Endothelial cell of umbilical vein (primary cell): ENCODE data around the gene CLSTN2. TPM values are rescaled to one million over a fixed set of nuclear protein-coding genes. Genes with fewer than 3 reads are reported as not detected.

Source experiments
- BruUV-seq: library from RNA; stranded (reverse); fragments of 400-500 nt; replicated peaks from 2 replicates; lab custom pipeline; 2021; lab: Mats Ljungman, UMichigan
- CTCF ChIA-PET: fragments of 300-600, 350-600 bp; sonication (Branson Sonifier 250); formaldehyde crosslinking; loops from one replicate; lab custom pipeline; 2021; ENCODE audit warnings: antibody characterized with exemption, inconsistent platforms; lab: Charles Lee
- POLR2A ChIA-PET: fragments of 300-600, 350-600 bp; sonication (Branson Sonifier 250); formaldehyde crosslinking; loops from one replicate; lab custom pipeline; 2021; ENCODE audit warnings: antibody characterized with exemption, inconsistent platforms; lab: Charles Lee
- DNase-seq: peaks from one replicate; pipeline ENCODE4 v3.0.0-alpha.2; 2011; ENCODE audit warnings: low read depth, low spot score
- FAIRE-seq: peaks from 2 replicates; lab custom pipeline; 2011; peaks lifted over from hg19 to GRCh38; lab: Jason Lieb, UNC
- H2AFZ ChIP-seq: 2 replicates; pipeline ENCODE4 v1.6.0; 2012; ENCODE audit warnings: low read depth, low read length, control low read depth, inconsistent platforms
- H3K27ac ChIP-seq: 2 replicates; pipeline ENCODE4 v1.5.1; 2011; ENCODE audit warnings: low read depth, mild to moderate bottlenecking, control low read depth, low read length, moderate library complexity; ENCODE audit not compliant: insufficient read depth
- H3K27me3 ChIP-seq, 2 experiments: 2 replicates each; pipeline versions ENCODE4 v1.6.0 to v1.6.1; 2011; ENCODE audit warnings: low read length in 2 of 2, mixed read lengths in 1 of 2; ENCODE audit not compliant: control insufficient read depth in 2 of 2, insufficient read depth in 2 of 2
- H3K36me3 ChIP-seq, 2 experiments: 2 replicates in 1 of 2; 3 replicates in 1 of 2; pipeline ENCODE4 v1.5.1; 2011; ENCODE audit warnings: low read length in 2 of 2, mild to moderate bottlenecking in 1 of 2, moderate library complexity in 1 of 2; ENCODE audit not compliant: control insufficient read depth in 2 of 2, insufficient read depth in 2 of 2; ENCODE audit errors: extremely low read depth in 1 of 2
- H3K4me1 ChIP-seq: 3 replicates; pipeline ENCODE4 v1.5.1; 2011; ENCODE audit warnings: mild to moderate bottlenecking, low read length; ENCODE audit not compliant: control insufficient read depth, insufficient read depth; ENCODE audit errors: extremely low read depth
- H3K4me2 ChIP-seq: 2 replicates; pipeline ENCODE4 v1.6.1; 2011; ENCODE audit warnings: low read length, control low read depth, mixed read lengths; ENCODE audit not compliant: insufficient read depth
- H3K4me3 ChIP-seq, 3 experiments: fragments of 200-600 bp in 1 of 3; sonication (generic), shearing (Covaris generic) in 1 of 3; replicated peaks in 1 of 3; 2 replicates each; pipeline ENCODE4 v1.5.1; 2011 to 2016; ENCODE audit warnings: control low read depth in 3 of 3, low read length in 3 of 3, mild to moderate bottlenecking in 2 of 3, inconsistent platforms in 1 of 3, low read depth in 1 of 3, moderate library complexity in 1 of 3; ENCODE audit not compliant: insufficient read depth in 1 of 3
- H3K79me2 ChIP-seq: 2 replicates; pipeline ENCODE4 v1.6.0; 2012; ENCODE audit warnings: low read length, inconsistent platforms; ENCODE audit not compliant: control insufficient read depth, insufficient read depth
- H3K9ac ChIP-seq: replicated peaks from 2 replicates; pipeline ENCODE3; 2011; ENCODE audit warnings: low read length, control low read depth; ENCODE audit not compliant: insufficient read depth; ENCODE audit errors: extremely low read depth
- H3K9me1 ChIP-seq: replicated peaks from 3 replicates; pipeline ENCODE4 v1.6.0; 2011; ENCODE audit warnings: mild to moderate bottlenecking, low read length; ENCODE audit not compliant: control insufficient read depth, insufficient read depth; ENCODE audit errors: extremely low read depth
- H3K9me3 ChIP-seq: replicated peaks from 2 replicates; pipeline ENCODE4 v1.5.1; 2012; ENCODE audit warnings: low read length, inconsistent platforms; ENCODE audit not compliant: control insufficient read depth, insufficient read depth
- H4K20me1 ChIP-seq: replicated peaks from 2 replicates; pipeline ENCODE3; 2011; ENCODE audit warnings: mild to moderate bottlenecking, low read length; ENCODE audit not compliant: control insufficient read depth, insufficient read depth; ENCODE audit errors: extremely low read depth
- CTCF ChIP-seq, 2 donors: IDR thresholded peaks; 1 replicate in 1 of 2; 2 replicates in 1 of 2; pipeline ENCODE4 v1.5.1; 2011; ENCODE audit warnings: low read length in 2 of 2, mild to moderate bottlenecking in 2 of 2, moderate library complexity in 2 of 2, control low read depth in 1 of 2, inconsistent platforms in 1 of 2, low read depth in 1 of 2; ENCODE audit not compliant: insufficient read depth in 1 of 2; ENCODE audit errors: extremely low read depth in 1 of 2
- EZH2 ChIP-seq: IDR thresholded peaks from 2 replicates; pipeline ENCODE4 v1.6.1; 2012; ENCODE audit warnings: borderline replicate concordance, low read depth, mild to moderate bottlenecking, moderate library complexity, low read length, inconsistent platforms; ENCODE audit not compliant: severe bottlenecking
- FOS ChIP-seq: IDR thresholded peaks from 2 replicates; pipeline ENCODE4 v1.6.1; 2011; ENCODE audit warnings: mild to moderate bottlenecking, low read length, moderate library complexity, borderline replicate concordance; ENCODE audit not compliant: insufficient read depth
- GATA2 ChIP-seq: IDR thresholded peaks from 2 replicates; pipeline ENCODE4 v1.7.0; 2011; ENCODE audit warnings: low read depth, mild to moderate bottlenecking, moderate library complexity, mixed read lengths, low read length; ENCODE audit not compliant: insufficient read length, insufficient read depth
- JUN ChIP-seq: IDR thresholded peaks from 2 replicates; pipeline ENCODE4 v1.6.1; 2011; ENCODE audit warnings: borderline replicate concordance, low read depth; ENCODE audit not compliant: insufficient read length, insufficient read depth
- MAX ChIP-seq: IDR thresholded peaks from 2 replicates; pipeline ENCODE4 v1.6.1; 2011; ENCODE audit not compliant: insufficient read depth, insufficient read length
- MYC ChIP-seq: IDR thresholded peaks from one replicate; pipeline ENCODE4 v1.6.1; 2011; ENCODE audit warnings: mild to moderate bottlenecking, low read depth, low read length
- POLR2A ChIP-seq: IDR thresholded peaks from 2 replicates; pipeline ENCODE4 v1.6.1; 2012; ENCODE audit warnings: low read depth, mild to moderate bottlenecking, control low read depth, low read length
- POLR2AphosphoS5 ChIP-seq: IDR thresholded peaks from 2 replicates; pipeline ENCODE4 v1.6.1; 2012; ENCODE audit warnings: low read depth, mild to moderate bottlenecking, control low read depth, low read length, moderate library complexity; ENCODE audit not compliant: insufficient read depth
- dilution Hi-C: fragments of 300-500 bp; cut with MboI; formaldehyde crosslinking; loops from one replicate; pipeline ENCODE4 v1.15.0; 2019; ENCODE audit warnings: low sequenced_read_pairs; ENCODE audit not compliant: extremely low pct_ligation_motif_present
- intact Hi-C: fragments of 100-400 bp; cut with micrococcal nuclease; formaldehyde crosslinking; loops from one replicate; pipeline ENCODE4 v1.10.0; 2022
- polyA plus RNA-seq, 4 experiments: library from polyadenylated mRNA; depleted of rRNA in 3 of 4; stranded (reverse) in 3 of 4; unstranded in 1 of 4; fragments of >200 nt; gene quantifications; 2 replicates each; pipeline versions ENCODE4 v1.2.1 to v1.2.3, GENCODE V29; 2011 to 2012; ENCODE audit warnings: missing spikeins in 1 of 4
- total RNA-seq: library from RNA; stranded (reverse); gene quantifications from 2 replicates; pipeline ENCODE4 v1.2.3, GENCODE V29; 2021

CLSTN2 gene
- total and polyA plus RNA-seq, 2 donors (not counting 3 experiments of a cell fraction or from before 2014, with no cell fraction given), result 0.26 to 0.38 TPM

DNA sequence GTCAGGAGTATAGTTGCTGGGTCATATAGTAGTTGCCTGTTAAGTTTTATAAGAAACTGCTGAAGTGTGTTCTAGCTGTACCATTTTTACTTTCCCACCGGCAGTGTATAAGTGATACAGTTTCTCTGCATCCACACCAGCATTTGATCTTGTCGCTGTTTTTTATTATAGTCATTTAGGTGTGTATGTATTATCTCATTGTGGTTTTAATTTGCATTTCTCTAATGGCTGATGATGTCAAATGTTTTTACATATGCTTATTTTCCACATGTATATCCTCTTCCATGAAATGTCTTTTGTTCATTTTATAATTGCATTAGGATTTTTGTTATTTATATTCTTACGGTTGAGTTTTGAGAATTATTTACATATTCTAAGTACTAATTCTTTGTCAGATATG lies 254.3 kb downstream of the CLSTN2 start:
- H2AFZ ChIP-seq, result no peak overlapping the region
- H3K27me3 ChIP-seq, result no peaks in the 10 kb centered on the region
- no peak overlapping the region for H3K4me3 ChIP-seq
- DNase-seq (no peak), FAIRE-seq (no peak)
- no peak overlapping the region for H3K9ac ChIP-seq
- no peaks in the 10 kb centered on the region for H3K79me2 ChIP-seq
- no peak overlapping the region for H3K4me2 ChIP-seq
- dilution Hi-C loops (no loop called here), intact Hi-C loops (no loop called here)
- ChIA-PET CTCF (no interaction called here), POLR2A (no interaction called here)
- H3K9me1 ChIP-seq, result no peaks in the 10 kb centered on the region
- no peaks in the 10 kb centered on the region for H3K36me3 ChIP-seq
- H4K20me1 ChIP-seq, result no peaks in the 10 kb centered on the region
- no peaks in the 10 kb centered on the region for H3K4me1 ChIP-seq
- BruUV-seq, result no TSS peak
- no peaks in the 10 kb centered on the region for H3K9me3 ChIP-seq
- TF ChIP-seq GATA2 (no peak), POLR2A (no peak), MYC (no peak), JUN (no peak), CTCF (IDR thresholded peaks at IDR 0.05; ENCODE audit: extremely low read depth in 1 of 2, insufficient read depth in 1 of 2, low read depth in 1 of 2, low read length in 2 of 2) (no peak), POLR2AphosphoS5 (no peak), EZH2 (no peak), FOS (no peak), MAX (no peak)
- no peak overlapping the region for H3K27ac ChIP-seq
